GM23248 (cell line): ENCODE results near the gene RRBP1.

Experiments used
- EZH2 ChIP-seq: fragments of 200-600 bp; sonication (generic); IDR thresholded peaks from 2 replicates; pipeline ENCODE4 v1.6.1; 2018; ENCODE audit warnings: antibody characterized with exemption, mild to moderate bottlenecking; ENCODE audit not compliant: insufficient read depth, poor library complexity, severe bottlenecking
- EZH2phosphoT487 ChIP-seq: fragments of 200-600 bp; sonication (generic); IDR thresholded peaks from 2 replicates; pipeline ENCODE4 v1.6.1; 2018; ENCODE audit warnings: antibody characterized with exemption, moderate library complexity, mild to moderate bottlenecking, low read depth; ENCODE audit not compliant: insufficient read depth

DNA sequence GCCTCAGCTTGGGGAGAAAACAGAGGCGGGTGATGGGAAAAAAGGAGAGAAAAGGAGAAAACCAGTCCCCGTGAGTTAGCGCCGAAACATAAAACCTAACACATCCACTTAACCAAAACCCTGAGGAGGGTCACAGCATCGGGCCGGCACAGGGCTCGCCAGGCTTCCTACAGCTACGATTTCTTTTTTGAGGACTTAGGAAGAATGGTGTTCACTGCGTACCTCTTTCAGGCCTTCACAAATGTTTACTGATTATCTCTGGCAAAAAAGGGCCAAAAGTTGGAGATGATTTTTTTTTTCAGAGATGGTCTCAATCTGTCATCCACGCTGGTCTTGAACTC, 63.4 kb downstream of the RRBP1 start:
- TF ChIP-seq EZH2 (no peak), EZH2phosphoT487 (no peak)
